CD4-positive, alpha-beta T cell (primary cell): ENCODE results near the gene TFR2. TPM values are rescaled to one million over a fixed set of nuclear protein-coding genes. Genes with fewer than 3 reads are reported as not detected.

Source experiments
- ATAC-seq: fragments of 200-7000 bp; cut with Tn5 transposase; one replicate; pipeline ENCODE4 v1.10.0; 2022; ENCODE audit warnings: mild to moderate bottlenecking; ENCODE audit not compliant: poor library complexity
- CTCF ChIA-PET: fragments of 350-600 bp; sonication (Branson Sonifier 250); formaldehyde crosslinking; loops from one replicate; lab custom pipeline; 2021; ENCODE audit warnings: antibody characterized with exemption, inconsistent platforms; lab: Charles Lee
- POLR2A ChIA-PET: fragments of 350-600 bp; sonication (Branson Sonifier 250); formaldehyde crosslinking; loops from one replicate; lab custom pipeline; 2021; ENCODE audit warnings: antibody characterized with exemption, inconsistent platforms; lab: Charles Lee
- DNase-seq, 14 experiments: peaks; one replicate each; pipeline ENCODE4 v3.0.0-alpha.2; 2013 to 2020; ENCODE audit warnings: mixed read lengths in 2 of 14
- H3K27ac ChIP-seq, 2 donors: one replicate each; pipeline versions ENCODE4 v1.5.1 to v1.7.0; 2013; ENCODE audit warnings: low read length in 2 of 2, low read depth in 1 of 2, mild to moderate bottlenecking in 1 of 2
- H3K27me3 ChIP-seq, 2 experiments: 1 replicate in 1 of 2; 2 replicates in 1 of 2; pipeline versions ENCODE4 v1.6.1 to v1.7.0; 2013; ENCODE audit warnings: low read length in 2 of 2, control low read depth in 1 of 2, mild to moderate bottlenecking in 1 of 2, moderate library complexity in 1 of 2; ENCODE audit not compliant: insufficient read depth in 2 of 2, control insufficient read depth in 1 of 2
- H3K36me3 ChIP-seq: one replicate; pipeline ENCODE4 v1.6.1; 2013; ENCODE audit warnings: low read length, control low read depth; ENCODE audit not compliant: insufficient read depth
- H3K4me1 ChIP-seq: one replicate; pipeline ENCODE4 v1.6.1; 2013; ENCODE audit warnings: low read length, control low read depth; ENCODE audit not compliant: insufficient read depth
- H3K4me3 ChIP-seq: one replicate; pipeline ENCODE4 v1.5.1; 2013; ENCODE audit warnings: mild to moderate bottlenecking, low read length, moderate library complexity
- H3K9me3 ChIP-seq, 2 experiments: 1 replicate in 1 of 2; 2 replicates in 1 of 2; pipeline versions ENCODE4 v1.6.1 to v1.7.0; 2013; ENCODE audit warnings: low read length in 2 of 2, mild to moderate bottlenecking in 2 of 2, control low read depth in 1 of 2, moderate library complexity in 1 of 2; ENCODE audit not compliant: control insufficient read depth in 1 of 2, insufficient read depth in 1 of 2
- H3K27ac Mint-ChIP-seq: one replicate; pipeline ENCODE4 v1.8.0; 2020; ENCODE audit warnings: mixed read lengths
- H3K27me3 Mint-ChIP-seq: one replicate; pipeline ENCODE4 v1.8.0; 2021; ENCODE audit warnings: mixed read lengths
- H3K36me3 Mint-ChIP-seq: one replicate; pipeline ENCODE4 v1.8.0; 2021; ENCODE audit warnings: low read depth, mixed read lengths
- H3K4me1 Mint-ChIP-seq: one replicate; pipeline ENCODE4 v1.8.0; 2021; ENCODE audit warnings: low read depth, mixed read lengths
- H3K4me3 Mint-ChIP-seq: one replicate; pipeline ENCODE4 v1.8.0; 2020; ENCODE audit warnings: mild to moderate bottlenecking, mixed read lengths
- H3K9me3 Mint-ChIP-seq: one replicate; pipeline ENCODE4 v1.8.0; 2020; ENCODE audit warnings: mixed read lengths
- CTCF ChIP-seq: fragments of 200-600 bp; IDR thresholded peaks from one replicate; pipeline ENCODE4 v1.8.0; 2022; ENCODE audit warnings: antibody characterized with exemption, mild to moderate bottlenecking
- intact Hi-C, 2 experiments: fragments of 100-400 bp; cut with DNase I in 1 of 2; cut with micrococcal nuclease in 1 of 2; formaldehyde crosslinking; loops; one replicate each; pipeline versions ENCODE4 v1.15.1 to v1.9.0; 2023 to 2025; cut with DNase I, micrococcal nuclease
- total RNA-seq, 174 experiments: library from RNA in 2 of 174; stranded (reverse) in 2 of 174; gene quantifications; one replicate each; pipeline ENCODE4 v1.2.3 and lab custom pipeline; 2021 to 2026

TFR2 gene
- total RNA-seq, 2 experiments from 2014 or later, result 1.7 to 2.3 TPM

- H3K4me1 Mint-ChIP-seq, result peaks cover 24% of the 10 kb centered on the region
- peaks cover 41% of the 10 kb centered on the region for H3K36me3 Mint-ChIP-seq
- Histone ChIP-seq H3K4me3 (no peak overlapping the region), H3K4me1 (peaks cover 45% of the 10 kb centered on the region), H3K27me3 (no peaks in the 10 kb centered on the region), H3K9me3 (no peaks in the 10 kb centered on the region), H3K27ac (no peak overlapping the region), H3K36me3 (peaks cover 58% of the 10 kb centered on the region)
- TF ChIP-seq CTCF, result no peak
- no peaks in the 10 kb centered on the region for H3K9me3 Mint-ChIP-seq
- H3K4me3 Mint-ChIP-seq, result no peak overlapping the region
- intact Hi-C loops, result no loop called here
- ChIA-PET CTCF (no interaction called here), POLR2A (interaction anchor here (4.6 kb wide), 1 partner anchor 12 kb away, joined by 70 read pairs; the partner anchor contains the start of genes FBXO24 and LRCH4)
- no peaks in the 10 kb centered on the region for H3K27me3 Mint-ChIP-seq
- ATAC-seq (no peak), DNase-seq (no peak)
- H3K27ac Mint-ChIP-seq, result no peak overlapping the region
Observed at GRCh38 chr7:100572949-100573675, 68.2 kb downstream of the TFR2 start.

GRCh38 chr7:100572281-100572948 is 68.9 kb downstream of the TFR2 start:
- no peak overlapping the region for H3K27ac ChIP-seq
- ChIA-PET POLR2A (interaction anchor here (4.6 kb wide), 1 partner anchor 13 kb away, joined by 70 read pairs; the partner anchor contains the start of genes FBXO24 and LRCH4), CTCF (no interaction called here)
- Mint-ChIP-seq H3K36me3 (peaks cover 41% of the 10 kb centered on the region), H3K4me1 (peaks cover 31% of the 10 kb centered on the region), H3K27me3 (no peaks in the 10 kb centered on the region), H3K27ac (peak overlapping the region; percentile 73), H3K9me3 (no peaks in the 10 kb centered on the region), H3K4me3 (peak overlapping the region; percentile 45)
- ATAC-seq (no peak), DNase-seq (no peak)
- intact Hi-C loops, result no loop called here
- H3K36me3 ChIP-seq, result peaks cover 51% of the 10 kb centered on the region
- peaks cover 51% of the 10 kb centered on the region for H3K4me1 ChIP-seq
- H3K27me3 ChIP-seq, result no peaks in the 10 kb centered on the region
- no peak overlapping the region for H3K4me3 ChIP-seq
- no peak for TF ChIP-seq CTCF
- H3K9me3 ChIP-seq, result no peaks in the 10 kb centered on the region

- ATAC-seq (no peak), DNase-seq (peak in 1 of 14 experiments; percentile 39)
- POLR2A ChIA-PET, result interaction anchor here (0.8 to 4.6 kb wide), 4 partner anchors 10 to 134 kb away, joined by 3 to 70 read pairs (median 4); partner anchors contain the start of genes FBXO24, LRCH4, MOSPD3 and POP7
- Mint-ChIP-seq H3K4me3 (peak overlapping the region; percentile 45), H3K36me3 (peaks cover 37% of the 10 kb centered on the region), H3K9me3 (no peaks in the 10 kb centered on the region), H3K4me1 (peaks cover 34% of the 10 kb centered on the region), H3K27me3 (no peaks in the 10 kb centered on the region), H3K27ac (peak overlapping the region; percentile 73)
- Histone ChIP-seq H3K4me3 (no peak overlapping the region), H3K27ac (no peak overlapping the region), H3K36me3 (peaks cover 45% of the 10 kb centered on the region), H3K27me3 (no peaks in the 10 kb centered on the region), H3K4me1 (peaks cover 55% of the 10 kb centered on the region), H3K9me3 (no peaks in the 10 kb centered on the region)
- CTCF ChIA-PET, result interaction anchor here (1.0 to 1.3 kb wide), 2 partner anchors 12 to 17 kb away, joined by 3 to 6 read pairs; no protein-coding TSS in a partner anchor
- intact Hi-C loops, result no loop called here
- TF ChIP-seq CTCF, result no peak
Observed at GRCh38 chr7:100571829-100572116, 69.6 kb downstream of the TFR2 start.
